ENCODE results near the gene KCNMB1.

KCNMB1 gene

DNA sequence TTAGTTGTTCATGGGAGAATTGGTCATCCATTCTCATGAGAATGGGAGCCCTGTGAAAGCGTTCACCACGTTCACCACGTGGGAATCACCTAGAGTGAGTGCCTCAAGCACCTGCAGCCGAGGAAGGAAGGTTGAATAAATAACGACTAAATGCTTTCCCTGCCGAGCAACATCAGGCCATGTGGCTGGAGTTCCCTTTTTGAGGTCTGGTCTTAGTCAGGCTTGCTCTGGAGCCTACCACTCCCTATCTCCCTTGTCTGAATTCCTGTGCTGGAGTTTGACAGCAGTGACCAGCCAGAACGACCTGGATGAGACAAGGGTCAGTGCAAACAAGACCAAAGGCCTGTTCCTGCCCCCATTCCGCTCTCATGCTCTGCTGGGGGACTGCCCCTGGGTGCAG lies 28.5 kb downstream of the KCNMB1 start:
- no peak for DNase-seq (ENCODE audit: extremely low read depth, low read depth)
- TF ChIP-seq, protein P1, sequence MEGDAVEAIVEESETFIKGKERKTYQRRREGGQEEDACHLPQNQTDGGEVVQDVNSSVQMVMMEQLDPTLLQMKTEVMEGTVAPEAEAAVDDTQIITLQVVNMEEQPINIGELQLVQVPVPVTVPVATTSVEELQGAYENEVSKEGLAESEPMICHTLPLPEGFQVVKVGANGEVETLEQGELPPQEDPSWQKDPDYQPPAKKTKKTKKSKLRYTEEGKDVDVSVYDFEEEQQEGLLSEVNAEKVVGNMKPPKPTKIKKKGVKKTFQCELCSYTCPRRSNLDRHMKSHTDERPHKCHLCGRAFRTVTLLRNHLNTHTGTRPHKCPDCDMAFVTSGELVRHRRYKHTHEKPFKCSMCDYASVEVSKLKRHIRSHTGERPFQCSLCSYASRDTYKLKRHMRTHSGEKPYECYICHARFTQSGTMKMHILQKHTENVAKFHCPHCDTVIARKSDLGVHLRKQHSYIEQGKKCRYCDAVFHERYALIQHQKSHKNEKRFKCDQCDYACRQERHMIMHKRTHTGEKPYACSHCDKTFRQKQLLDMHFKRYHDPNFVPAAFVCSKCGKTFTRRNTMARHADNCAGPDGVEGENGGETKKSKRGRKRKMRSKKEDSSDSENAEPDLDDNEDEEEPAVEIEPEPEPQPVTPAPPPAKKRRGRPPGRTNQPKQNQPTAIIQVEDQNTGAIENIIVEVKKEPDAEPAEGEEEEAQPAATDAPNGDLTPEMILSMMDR (IDR thresholded peaks at IDR 0.05; ENCODE audit: low read depth, low read length): no peak

DNA sequence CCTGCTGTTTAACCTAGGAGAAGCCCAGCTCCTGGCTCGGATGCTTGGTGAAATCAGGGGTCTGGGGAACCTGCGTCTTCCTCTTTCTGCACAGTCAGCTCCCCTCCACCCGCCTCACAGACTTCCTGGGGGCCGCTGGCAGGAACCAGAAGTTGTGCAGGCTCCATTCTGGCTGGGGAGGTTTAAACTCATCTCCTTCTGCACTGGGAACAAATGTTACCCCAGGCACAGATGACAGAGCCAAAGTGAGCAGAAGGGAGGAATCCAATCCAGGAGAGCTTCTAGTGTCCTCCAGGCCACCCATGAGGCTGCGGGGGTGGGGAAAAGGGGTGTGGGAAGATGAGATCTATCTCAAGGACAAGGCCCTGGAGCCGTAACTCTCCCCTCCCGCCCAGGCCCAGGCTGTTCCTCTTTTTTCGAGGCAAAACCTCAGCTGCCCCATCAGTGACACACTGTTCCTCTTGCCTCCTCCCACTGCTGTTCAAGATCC lies 31.2 kb downstream of the KCNMB1 start:
- DNase-seq (ENCODE audit: extremely low read depth, low read depth): no peak
- TF ChIP-seq, protein P1 (IDR thresholded peaks at IDR 0.05; ENCODE audit: low read depth, low read length): no peak

DNA sequence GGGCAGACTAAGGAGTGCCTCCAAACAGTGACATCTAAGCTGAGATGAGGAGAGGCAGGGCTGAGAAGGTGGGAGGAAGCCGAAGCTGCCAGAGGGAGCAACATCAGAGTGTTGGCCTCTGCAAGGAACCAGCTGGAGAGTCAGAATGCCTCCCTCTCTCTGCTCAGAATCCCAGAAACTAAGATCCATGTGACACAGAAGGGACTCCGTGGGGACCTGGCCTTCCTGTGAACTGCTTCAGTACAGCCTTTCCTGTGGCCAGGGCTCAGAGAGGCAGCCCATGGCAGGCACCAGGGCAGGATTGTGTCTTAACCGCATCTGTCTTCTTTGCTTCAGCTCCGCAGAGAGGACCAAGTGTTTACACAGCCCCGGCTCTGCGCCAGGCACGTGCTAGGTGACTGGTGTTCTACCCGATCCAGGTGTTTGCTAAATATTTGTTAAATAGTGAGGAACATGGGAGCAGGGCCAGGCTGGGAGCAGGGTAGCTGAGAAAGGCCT lies 33.5 kb downstream of the KCNMB1 start:
- TF ChIP-seq, protein P1 (IDR thresholded peaks at IDR 0.05; ENCODE audit: low read depth, low read length): no peak

DNA sequence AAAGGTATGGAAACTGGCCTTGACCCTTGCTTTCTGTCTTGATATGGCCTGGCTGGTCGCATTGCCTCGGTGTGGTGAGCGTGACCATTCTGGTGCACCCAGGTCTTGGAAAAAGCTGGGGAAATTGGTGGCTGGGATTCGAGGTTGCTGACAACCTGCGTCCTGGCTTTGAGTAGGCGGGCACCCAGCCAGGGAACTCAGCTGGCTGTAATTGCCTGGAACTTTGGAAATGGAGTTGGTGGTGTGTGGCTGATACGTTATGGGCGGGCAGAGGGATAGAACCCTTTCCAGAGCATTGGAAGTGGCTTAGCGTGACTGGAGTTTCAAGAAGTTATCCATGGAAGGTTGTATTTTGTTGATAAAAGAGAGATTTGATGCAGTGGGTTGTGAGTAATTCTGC lies 35.2 kb downstream of the KCNMB1 start:
- no peak for DNase-seq (ENCODE audit: extremely low read depth, low read depth)
- TF ChIP-seq, protein P1 (IDR thresholded peaks at IDR 0.05; ENCODE audit: low read depth, low read length): no peak

More for the DNA sequence above, 33.5 kb downstream of the KCNMB1 start:
- no peak for DNase-seq (ENCODE audit: extremely low read depth, low read depth)

DNA sequence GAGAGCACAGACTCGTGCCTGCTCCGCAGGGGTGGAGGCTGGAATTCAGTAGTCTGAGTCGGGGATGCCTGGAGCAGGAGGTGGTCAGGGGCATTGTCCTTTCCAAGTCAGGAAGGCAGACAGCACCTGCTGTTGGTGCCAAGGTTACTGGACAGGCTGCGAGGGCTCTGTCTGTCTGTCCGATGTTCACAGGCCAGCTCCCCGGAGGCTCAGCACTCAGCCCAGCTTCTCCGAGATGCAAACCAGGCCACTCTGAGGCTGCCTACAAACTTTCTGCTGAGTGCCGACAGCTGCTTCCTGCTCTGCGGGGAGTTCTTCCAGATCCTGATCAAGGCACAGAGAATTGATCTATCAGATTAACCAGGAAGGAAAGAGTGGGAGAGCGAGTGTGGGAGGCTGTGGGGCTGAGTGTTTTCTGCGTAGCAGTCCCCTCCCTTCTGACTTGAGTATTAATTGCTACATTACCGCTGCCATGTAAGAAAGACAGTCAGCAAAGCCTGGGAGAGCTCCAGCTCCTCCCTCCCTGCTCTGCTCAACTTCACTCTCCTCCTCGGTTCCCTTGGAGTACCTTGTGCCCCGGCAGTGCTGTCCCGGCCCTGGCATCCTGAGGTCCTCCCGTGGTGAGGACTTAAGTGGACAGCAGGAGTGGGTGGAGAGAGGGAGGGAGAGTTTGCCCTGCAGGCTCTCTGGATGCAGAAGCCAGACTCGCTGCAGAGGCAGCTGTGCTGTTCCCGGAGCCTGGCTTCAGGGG lies 36.0 kb downstream of the KCNMB1 start:
- TF ChIP-seq, protein P1 (IDR thresholded peaks at IDR 0.05; ENCODE audit: low read depth, low read length): no peak
- DNase-seq (ENCODE audit: extremely low read depth, low read depth): no peak

DNA sequence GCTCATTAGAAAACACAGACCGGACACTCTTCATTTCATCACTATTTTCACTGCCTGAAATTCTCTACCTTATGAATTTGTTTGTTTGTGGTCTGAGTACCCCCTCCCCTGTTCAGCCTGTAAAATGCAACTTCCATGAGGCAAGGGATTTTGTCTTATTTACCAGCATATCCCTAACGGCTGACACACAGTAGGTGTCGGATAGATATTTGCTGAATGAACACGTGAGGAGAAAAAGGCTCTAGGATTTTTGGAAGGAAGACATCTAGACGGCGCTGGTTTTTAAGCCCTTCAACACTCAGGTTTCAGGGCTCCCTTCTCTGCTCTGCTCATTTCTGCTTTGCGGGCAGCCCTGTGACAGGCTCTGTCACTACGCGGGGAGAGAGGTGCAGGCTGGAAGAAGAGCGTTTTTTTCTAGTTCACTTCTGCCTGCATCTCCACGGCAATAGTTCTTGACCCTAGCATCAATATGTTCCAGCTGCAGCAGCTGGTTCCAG lies 41.0 kb downstream of the KCNMB1 start:
- TF ChIP-seq, protein P1 (IDR thresholded peaks at IDR 0.05; ENCODE audit: low read depth, low read length): no peak
- DNase-seq (ENCODE audit: extremely low read depth, low read depth): no peak

DNA sequence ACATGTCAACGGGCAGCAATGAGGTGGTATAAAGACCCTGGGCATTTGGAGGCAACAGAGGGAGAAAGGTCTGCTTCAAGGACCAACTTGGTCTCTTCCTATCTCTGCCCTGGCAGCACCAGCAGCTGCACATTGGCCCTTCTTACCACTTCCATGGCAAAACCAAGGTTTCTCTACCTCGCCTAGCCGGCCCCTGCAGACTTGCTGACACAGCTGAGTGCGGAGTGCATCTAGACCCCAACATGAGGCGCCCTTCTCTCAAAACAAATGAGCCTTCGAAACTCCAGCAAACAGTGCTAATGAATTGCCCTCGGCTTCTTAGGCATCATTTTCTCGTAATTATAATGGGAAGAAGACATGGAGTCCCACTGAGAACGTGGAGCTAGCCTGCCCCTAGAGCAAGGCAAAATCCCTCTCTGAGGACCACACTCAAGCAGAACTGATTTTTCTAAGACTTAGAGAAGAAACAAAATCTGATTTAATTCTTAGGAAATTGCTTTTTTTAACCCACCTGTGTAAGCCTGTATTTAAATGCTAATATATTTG lies 42.1 kb downstream of the KCNMB1 start:
- DNase-seq (ENCODE audit: extremely low read depth, low read depth): no peak
- TF ChIP-seq, protein P1 (IDR thresholded peaks at IDR 0.05; ENCODE audit: low read depth, low read length): no peak

Data from AG09319 (cell line).